Cardiac muscle cell (in vitro differentiated cells and primary cell): ENCODE measurements around the gene CDH23. TPM values are rescaled to one million over a fixed set of nuclear protein-coding genes. Genes with fewer than 3 reads are reported as not detected.

Experiments used
- DNase-seq, 2 donors: peaks; one replicate each; pipeline versions ENCODE4 v3.0.0 to v3.0.0-alpha.2; 2010 to 2017; ENCODE audit warnings: low read depth in 1 of 2, low spot score in 1 of 2
- H3K27ac ChIP-seq: fragments of 200-600 bp; sonication (generic); 2 replicates; pipeline ENCODE4 v1.5.1; 2016
- H3K27me3 ChIP-seq: fragments of 200-600 bp; sonication (generic); 2 replicates; pipeline ENCODE4 v1.6.0; 2016; ENCODE audit warnings: control low read depth
- H3K36me3 ChIP-seq: fragments of 200-600 bp; sonication (generic); 2 replicates; pipeline ENCODE4 v1.5.1; 2016; ENCODE audit warnings: control low read depth
- H3K4me1 ChIP-seq: fragments of 200-600 bp; sonication (generic); 2 replicates; pipeline ENCODE4 v1.8.1; 2017; ENCODE audit warnings: low read depth, mild to moderate bottlenecking, mixed run types
- H3K4me3 ChIP-seq: fragments of 200-600 bp; sonication (generic); 2 replicates; pipeline ENCODE4 v1.5.1; 2016; ENCODE audit warnings: mild to moderate bottlenecking
- H3K9me3 ChIP-seq: fragments of 200-600 bp; sonication (generic); 2 replicates; pipeline ENCODE4 v1.5.1; 2017; ENCODE audit warnings: low read depth, mild to moderate bottlenecking, control low read depth
- polyA plus RNA-seq: library from polyadenylated mRNA; unstranded; fragments of >200 nt; fragmentation: Nextera tagmentation; extraction: Ambion mirVana; gene quantifications from 2 replicates; pipeline ENCODE4 v1.2.1, GENCODE V29; 2016
- total RNA-seq: library from RNA; depleted of rRNA; stranded (reverse); fragments of >200 nt; gene quantifications from 2 replicates; pipeline ENCODE4 v1.2.3, GENCODE V29; 2016
- TF ChIP-seq, protein P1 (sequence below): IDR thresholded peaks from 2 replicates; pipeline ENCODE4 v1.5.1; 2012; ENCODE audit warnings: low read depth, mild to moderate bottlenecking, low read length

CDH23 gene
- total and polyA plus RNA-seq, 2 experiments from 2014 or later = 0.05 to 0.51 TPM

DNA sequence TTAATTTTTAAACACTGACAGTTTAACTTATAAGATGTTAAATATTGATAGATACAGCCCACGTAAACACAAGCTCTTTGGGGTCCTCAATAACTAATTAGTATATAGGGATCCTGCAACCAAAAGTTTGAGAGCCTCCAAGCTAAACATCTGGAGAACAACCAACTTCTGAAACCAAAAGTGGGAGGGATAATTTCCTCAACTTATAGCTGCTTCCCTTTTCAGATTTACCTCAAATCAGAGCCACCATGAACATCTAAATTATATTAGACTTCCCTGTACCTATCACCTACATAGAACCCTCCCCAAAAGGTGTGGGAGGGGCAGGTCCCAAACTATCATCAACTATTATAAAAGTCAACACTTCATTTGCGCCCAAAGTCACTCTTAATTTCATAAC, 445.7 kb downstream of the CDH23 start:
- H3K4me3 ChIP-seq = no peak overlapping the region
- TF ChIP-seq, protein P1, sequence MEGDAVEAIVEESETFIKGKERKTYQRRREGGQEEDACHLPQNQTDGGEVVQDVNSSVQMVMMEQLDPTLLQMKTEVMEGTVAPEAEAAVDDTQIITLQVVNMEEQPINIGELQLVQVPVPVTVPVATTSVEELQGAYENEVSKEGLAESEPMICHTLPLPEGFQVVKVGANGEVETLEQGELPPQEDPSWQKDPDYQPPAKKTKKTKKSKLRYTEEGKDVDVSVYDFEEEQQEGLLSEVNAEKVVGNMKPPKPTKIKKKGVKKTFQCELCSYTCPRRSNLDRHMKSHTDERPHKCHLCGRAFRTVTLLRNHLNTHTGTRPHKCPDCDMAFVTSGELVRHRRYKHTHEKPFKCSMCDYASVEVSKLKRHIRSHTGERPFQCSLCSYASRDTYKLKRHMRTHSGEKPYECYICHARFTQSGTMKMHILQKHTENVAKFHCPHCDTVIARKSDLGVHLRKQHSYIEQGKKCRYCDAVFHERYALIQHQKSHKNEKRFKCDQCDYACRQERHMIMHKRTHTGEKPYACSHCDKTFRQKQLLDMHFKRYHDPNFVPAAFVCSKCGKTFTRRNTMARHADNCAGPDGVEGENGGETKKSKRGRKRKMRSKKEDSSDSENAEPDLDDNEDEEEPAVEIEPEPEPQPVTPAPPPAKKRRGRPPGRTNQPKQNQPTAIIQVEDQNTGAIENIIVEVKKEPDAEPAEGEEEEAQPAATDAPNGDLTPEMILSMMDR = no peak
- H3K9me3 ChIP-seq = no peaks in the 10 kb centered on the region
- H3K4me1 ChIP-seq = peaks cover 43% of the 10 kb centered on the region
- H3K27me3 ChIP-seq = no peaks in the 10 kb centered on the region
- no peaks in the 10 kb centered on the region for H3K36me3 ChIP-seq
- no peak overlapping the region for H3K27ac ChIP-seq
- no peak for DNase-seq

- peak overlapping the region; percentile 65 for H3K27ac ChIP-seq
- peaks cover 40% of the 10 kb centered on the region for H3K4me1 ChIP-seq
- H3K4me3 ChIP-seq = no peak overlapping the region
- no peaks in the 10 kb centered on the region for H3K27me3 ChIP-seq
- H3K9me3 ChIP-seq = no peaks in the 10 kb centered on the region
- TF ChIP-seq, protein P1 = no peak
- peak in 1 of 2 donors; percentile 51 for DNase-seq
- H3K36me3 ChIP-seq = no peaks in the 10 kb centered on the region
These were observed 446.4 kb downstream of the CDH23 start for GRCh38 chr10:71842856-71843686.

- H3K27ac ChIP-seq = peak overlapping the region; percentile 65
- peaks cover 44% of the 10 kb centered on the region for H3K4me1 ChIP-seq
- H3K36me3 ChIP-seq = no peaks in the 10 kb centered on the region
- DNase-seq = no peak
- no peaks in the 10 kb centered on the region for H3K9me3 ChIP-seq
- TF ChIP-seq, protein P1 = no peak
- no peak overlapping the region for H3K4me3 ChIP-seq
- H3K27me3 ChIP-seq = no peaks in the 10 kb centered on the region
These were observed 447.4 kb downstream of the CDH23 start for GRCh38 chr10:71844084-71844483.

DNA sequence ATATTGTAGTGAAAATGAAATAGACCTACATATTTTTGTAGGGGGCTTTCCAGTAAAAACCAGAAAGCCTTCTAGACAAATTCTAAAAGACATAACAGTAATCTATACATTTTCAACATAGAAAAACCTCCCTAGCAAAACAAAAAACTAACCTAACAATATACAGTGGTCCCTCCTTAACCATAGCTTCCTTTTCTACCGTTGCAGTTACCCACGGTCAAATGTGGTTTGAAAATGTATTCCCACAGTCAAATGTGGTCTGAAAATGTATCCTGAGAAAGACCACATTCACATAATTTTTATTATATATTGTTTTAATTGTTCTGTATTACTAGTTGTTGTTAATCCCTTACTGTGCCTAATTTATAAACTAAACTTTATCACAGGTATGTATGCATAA, 448.0 kb downstream of the CDH23 start:
- Histone ChIP-seq H3K27ac (no peak overlapping the region), H3K4me3 (no peak overlapping the region), H3K4me1 (peaks cover 46% of the 10 kb centered on the region), H3K36me3 (no peaks in the 10 kb centered on the region), H3K27me3 (no peaks in the 10 kb centered on the region), H3K9me3 (no peaks in the 10 kb centered on the region)
- DNase-seq = no peak
- TF ChIP-seq, protein P1 = no peak

DNA sequence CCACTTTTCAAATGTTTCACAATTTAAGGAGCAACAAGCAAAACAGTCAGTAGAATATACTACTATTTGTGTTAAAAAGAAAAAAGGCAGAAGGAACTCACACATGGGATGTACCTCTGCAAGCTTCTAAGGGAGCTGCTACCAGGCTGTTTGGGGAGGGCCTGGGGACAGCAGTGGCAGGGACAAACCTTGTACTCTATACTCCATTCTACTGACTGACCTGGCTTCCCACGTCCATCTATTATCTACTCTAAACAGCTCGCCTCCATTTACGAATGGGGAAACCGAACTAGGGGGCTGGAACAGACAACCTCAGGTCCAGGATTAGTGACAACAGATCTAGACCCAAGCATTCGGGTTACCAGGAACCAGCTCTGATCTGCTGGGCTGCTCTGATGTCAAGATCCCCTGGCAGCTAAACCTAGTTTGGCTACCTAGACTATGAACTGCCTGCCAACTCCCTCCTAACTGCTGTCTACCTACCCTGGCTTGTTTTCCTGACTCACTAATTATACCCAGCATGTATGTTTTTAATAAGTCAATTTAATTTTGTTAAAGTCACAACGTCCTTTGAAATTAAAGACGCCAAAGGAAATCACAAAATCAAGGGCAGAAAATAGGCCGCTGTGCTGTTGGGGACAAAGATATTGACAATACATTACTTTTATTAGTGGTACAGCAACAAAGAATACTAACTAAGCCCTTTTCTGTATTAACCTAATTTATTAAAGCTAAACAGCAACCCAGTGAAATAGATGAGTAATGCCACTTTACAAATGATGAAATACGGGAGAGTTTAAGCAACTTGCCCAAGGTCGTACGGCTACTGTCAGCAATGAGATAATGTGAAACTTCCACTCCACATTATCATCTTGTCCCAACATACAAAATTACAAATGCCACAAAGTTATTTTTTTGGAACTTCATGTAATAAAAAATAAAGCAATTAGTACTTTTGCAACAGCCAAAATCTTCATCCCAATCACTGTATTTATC, 449.0 kb downstream of the CDH23 start:
- no peaks in the 10 kb centered on the region for H3K9me3 ChIP-seq
- TF ChIP-seq, protein P1 = no peak
- peak in 1 of 2 donors; percentile 47 for DNase-seq
- peaks cover 42% of the 10 kb centered on the region for H3K4me1 ChIP-seq
- no peaks in the 10 kb centered on the region for H3K27me3 ChIP-seq
- peak overlapping the region; percentile 22 for H3K27ac ChIP-seq
- no peaks in the 10 kb centered on the region for H3K36me3 ChIP-seq
- H3K4me3 ChIP-seq = no peak overlapping the region
